Neural progenitor cell (in vitro differentiated cells): ENCODE data around the gene SCN9A.

Experiments
- EZH2 ChIP-seq: fragments of 200-600 bp; sonication (generic); IDR thresholded peaks from 2 replicates; pipeline ENCODE4 v1.6.1; 2017; ENCODE audit warnings: antibody characterized with exemption, mild to moderate bottlenecking, moderate library complexity
- EZH2phosphoT487 ChIP-seq: fragments of 200-600 bp; sonication (generic); IDR thresholded peaks from 2 replicates; pipeline ENCODE4 v1.6.1; 2017; ENCODE audit warnings: antibody characterized with exemption
- TF ChIP-seq, protein P1 (sequence below): fragments of 200-600 bp; sonication (generic); IDR thresholded peaks from 2 replicates; pipeline ENCODE4 v1.5.1; 2017; ENCODE audit warnings: antibody characterized with exemption, mild to moderate bottlenecking

GRCh38 chr2:166170356-166170755 is 205.4 kb downstream of the SCN9A start:
- TF ChIP-seq, protein P1, sequence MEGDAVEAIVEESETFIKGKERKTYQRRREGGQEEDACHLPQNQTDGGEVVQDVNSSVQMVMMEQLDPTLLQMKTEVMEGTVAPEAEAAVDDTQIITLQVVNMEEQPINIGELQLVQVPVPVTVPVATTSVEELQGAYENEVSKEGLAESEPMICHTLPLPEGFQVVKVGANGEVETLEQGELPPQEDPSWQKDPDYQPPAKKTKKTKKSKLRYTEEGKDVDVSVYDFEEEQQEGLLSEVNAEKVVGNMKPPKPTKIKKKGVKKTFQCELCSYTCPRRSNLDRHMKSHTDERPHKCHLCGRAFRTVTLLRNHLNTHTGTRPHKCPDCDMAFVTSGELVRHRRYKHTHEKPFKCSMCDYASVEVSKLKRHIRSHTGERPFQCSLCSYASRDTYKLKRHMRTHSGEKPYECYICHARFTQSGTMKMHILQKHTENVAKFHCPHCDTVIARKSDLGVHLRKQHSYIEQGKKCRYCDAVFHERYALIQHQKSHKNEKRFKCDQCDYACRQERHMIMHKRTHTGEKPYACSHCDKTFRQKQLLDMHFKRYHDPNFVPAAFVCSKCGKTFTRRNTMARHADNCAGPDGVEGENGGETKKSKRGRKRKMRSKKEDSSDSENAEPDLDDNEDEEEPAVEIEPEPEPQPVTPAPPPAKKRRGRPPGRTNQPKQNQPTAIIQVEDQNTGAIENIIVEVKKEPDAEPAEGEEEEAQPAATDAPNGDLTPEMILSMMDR = no peak
- TF ChIP-seq EZH2 = no peak
- no peak for TF ChIP-seq EZH2phosphoT487
